Smooth muscle cell (in vitro differentiated cells): Measurements from ENCODE around the gene TEX14. TPM values are rescaled to one million over a fixed set of nuclear protein-coding genes. Genes with fewer than 3 reads are reported as not detected.

Experiments
- DNase-seq: peaks from one replicate; lab custom pipeline; 2025; ENCODE audit not compliant: unreplicated experiment; lab: John Stamatoyannopoulos, UW
- H2AFZ ChIP-seq: fragments of 200-600 bp; sonication (generic); 2 replicates; pipeline ENCODE4 v1.6.0; 2016; ENCODE audit warnings: antibody characterized with exemption, low read depth, mild to moderate bottlenecking
- H3F3A ChIP-seq: fragments of 200-600 bp; sonication (generic); 2 replicates; pipeline ENCODE4 v1.6.0; 2017; ENCODE audit warnings: antibody characterized with exemption, low read depth
- H3K27ac ChIP-seq: fragments of 200-600 bp; sonication (generic); 2 replicates; pipeline ENCODE4 v1.5.1; 2016; ENCODE audit warnings: low read depth, mild to moderate bottlenecking
- H3K27me3 ChIP-seq: fragments of 200-600 bp; sonication (generic); 2 replicates; pipeline ENCODE4 v1.6.1; 2016; ENCODE audit warnings: low read depth, mild to moderate bottlenecking
- H3K36me3 ChIP-seq: fragments of 200-600 bp; sonication (generic); 2 replicates; pipeline ENCODE4 v1.5.1; 2016; ENCODE audit warnings: low read depth
- H3K4me1 ChIP-seq: fragments of 200-600 bp; sonication (generic); 2 replicates; pipeline ENCODE4 v1.5.1; 2016; ENCODE audit warnings: low read depth
- H3K4me2 ChIP-seq: fragments of 200-600 bp; sonication (generic); 2 replicates; pipeline ENCODE4 v1.6.0; 2016; ENCODE audit warnings: mild to moderate bottlenecking
- H3K4me3 ChIP-seq: fragments of 200-600 bp; sonication (generic); 2 replicates; pipeline ENCODE4 v1.5.1; 2016; ENCODE audit warnings: mild to moderate bottlenecking
- H3K79me2 ChIP-seq: fragments of 200-600 bp; sonication (generic); 2 replicates; pipeline ENCODE4 v1.6.0; 2016; ENCODE audit warnings: low read depth, mild to moderate bottlenecking
- H3K9ac ChIP-seq: fragments of 200-600 bp; sonication (generic); 2 replicates; pipeline ENCODE4 v1.6.0; 2016; ENCODE audit warnings: low read depth
- H3K9me3 ChIP-seq: fragments of 200-600 bp; sonication (generic); replicated peaks from 2 replicates; pipeline ENCODE4 v1.5.1; 2016; ENCODE audit warnings: low read depth
- H4K20me1 ChIP-seq: fragments of 200-600 bp; sonication (generic); 2 replicates; pipeline ENCODE4 v1.6.0; 2016; ENCODE audit warnings: low read depth
- WGBS: methylation state at CpG from one replicate; pipeline ENCODE4 v1.1.7; 2016; ENCODE audit warnings: low lambda C conversion rate; 5-methylcytosine and 5-hydroxymethylcytosine counted together
- polyA plus RNA-seq: library from polyadenylated mRNA; unstranded; fragments of >200 nt; fragmentation: Nextera tagmentation; extraction: Ambion mirVana; gene quantifications from 2 replicates; pipeline ENCODE4 v1.2.1, GENCODE V29; 2016
- total RNA-seq: library from RNA; depleted of rRNA; stranded (reverse); fragments of >200 nt; gene quantifications from 2 replicates; pipeline ENCODE4 v1.2.3, GENCODE V29; 2014
- TF ChIP-seq, protein P1 (sequence below): fragments of 200-600 bp; sonication (generic); IDR thresholded peaks from 2 replicates; pipeline ENCODE4 v1.5.1; 2017; ENCODE audit warnings: borderline replicate concordance, mild to moderate bottlenecking, antibody characterized with exemption; ENCODE audit not compliant: insufficient read depth, poor library complexity, severe bottlenecking

TEX14 gene
- total and polyA plus RNA-seq, 2 experiments from 2014 or later: 0.04 TPM; not detected in 1

DNA sequence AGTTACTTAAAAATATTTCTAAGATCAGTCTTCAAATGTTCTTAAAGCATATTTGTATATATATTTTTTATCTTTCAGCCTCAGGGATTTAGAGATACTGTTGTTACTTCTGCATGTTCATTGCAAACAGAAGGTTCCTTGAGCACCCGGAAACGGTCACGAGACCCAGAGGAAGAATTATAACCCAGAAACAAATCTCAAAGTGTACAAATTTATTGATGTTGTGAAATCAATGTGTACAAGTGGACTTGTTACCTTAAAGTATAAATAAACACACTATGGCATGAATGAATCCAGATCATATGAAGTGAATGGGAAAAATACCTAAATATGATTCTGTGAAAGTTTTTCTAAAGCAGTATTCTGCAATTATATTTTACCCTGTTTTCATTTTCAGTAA lies 42.2 kb upstream of the TEX14 start:
- no peaks in the 10 kb centered on the region for H3K9me3 ChIP-seq
- H3K27ac ChIP-seq: no peak overlapping the region
- DNase-seq: no peak
- H3F3A ChIP-seq: no peaks in the 10 kb centered on the region
- H3K79me2 ChIP-seq: no peaks in the 10 kb centered on the region
- 97% methylated on average over 3 of the region's 3 CpGs for WGBS
- no peak overlapping the region for H3K9ac ChIP-seq
- no peaks in the 10 kb centered on the region for H3K4me1 ChIP-seq
- H3K36me3 ChIP-seq: no peaks in the 10 kb centered on the region
- no peak overlapping the region for H3K4me2 ChIP-seq
- TF ChIP-seq, protein P1, sequence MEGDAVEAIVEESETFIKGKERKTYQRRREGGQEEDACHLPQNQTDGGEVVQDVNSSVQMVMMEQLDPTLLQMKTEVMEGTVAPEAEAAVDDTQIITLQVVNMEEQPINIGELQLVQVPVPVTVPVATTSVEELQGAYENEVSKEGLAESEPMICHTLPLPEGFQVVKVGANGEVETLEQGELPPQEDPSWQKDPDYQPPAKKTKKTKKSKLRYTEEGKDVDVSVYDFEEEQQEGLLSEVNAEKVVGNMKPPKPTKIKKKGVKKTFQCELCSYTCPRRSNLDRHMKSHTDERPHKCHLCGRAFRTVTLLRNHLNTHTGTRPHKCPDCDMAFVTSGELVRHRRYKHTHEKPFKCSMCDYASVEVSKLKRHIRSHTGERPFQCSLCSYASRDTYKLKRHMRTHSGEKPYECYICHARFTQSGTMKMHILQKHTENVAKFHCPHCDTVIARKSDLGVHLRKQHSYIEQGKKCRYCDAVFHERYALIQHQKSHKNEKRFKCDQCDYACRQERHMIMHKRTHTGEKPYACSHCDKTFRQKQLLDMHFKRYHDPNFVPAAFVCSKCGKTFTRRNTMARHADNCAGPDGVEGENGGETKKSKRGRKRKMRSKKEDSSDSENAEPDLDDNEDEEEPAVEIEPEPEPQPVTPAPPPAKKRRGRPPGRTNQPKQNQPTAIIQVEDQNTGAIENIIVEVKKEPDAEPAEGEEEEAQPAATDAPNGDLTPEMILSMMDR: no peak
- H4K20me1 ChIP-seq: no peaks in the 10 kb centered on the region
- H2AFZ ChIP-seq: no peak overlapping the region
- no peak overlapping the region for H3K4me3 ChIP-seq
- no peaks in the 10 kb centered on the region for H3K27me3 ChIP-seq

DNA sequence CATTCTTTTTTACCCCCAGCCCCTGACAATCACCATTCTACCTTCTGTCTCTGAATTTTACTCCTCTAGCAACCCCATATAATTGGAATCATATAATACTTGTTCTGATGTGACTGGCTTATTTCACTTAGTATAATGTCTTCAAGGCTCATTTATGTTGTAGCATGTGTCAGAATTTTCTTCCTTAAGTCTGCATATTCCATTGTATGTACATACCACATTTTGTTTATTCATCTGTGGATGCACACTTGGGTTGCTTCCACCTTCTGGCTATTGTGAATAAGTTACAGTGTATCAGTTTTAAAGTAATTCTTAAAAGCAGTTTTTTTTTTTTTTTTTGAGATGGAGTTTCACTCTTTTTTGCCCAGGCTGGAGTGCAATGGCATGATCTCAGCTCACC lies 39.1 kb upstream of the TEX14 start:
- TF ChIP-seq, protein P1: no peak
- H3K4me2 ChIP-seq: no peak overlapping the region
- H3F3A ChIP-seq: no peaks in the 10 kb centered on the region
- no peak overlapping the region for H3K27ac ChIP-seq
- no peak for DNase-seq
- no peaks in the 10 kb centered on the region for H3K9me3 ChIP-seq
- H4K20me1 ChIP-seq: no peaks in the 10 kb centered on the region
- no peaks in the 10 kb centered on the region for H3K79me2 ChIP-seq
- no peaks in the 10 kb centered on the region for H3K36me3 ChIP-seq
- H3K9ac ChIP-seq: no peak overlapping the region
- H2AFZ ChIP-seq: no peak overlapping the region
- H3K4me1 ChIP-seq: no peaks in the 10 kb centered on the region
- no peak overlapping the region for H3K4me3 ChIP-seq
- no peaks in the 10 kb centered on the region for H3K27me3 ChIP-seq

DNA sequence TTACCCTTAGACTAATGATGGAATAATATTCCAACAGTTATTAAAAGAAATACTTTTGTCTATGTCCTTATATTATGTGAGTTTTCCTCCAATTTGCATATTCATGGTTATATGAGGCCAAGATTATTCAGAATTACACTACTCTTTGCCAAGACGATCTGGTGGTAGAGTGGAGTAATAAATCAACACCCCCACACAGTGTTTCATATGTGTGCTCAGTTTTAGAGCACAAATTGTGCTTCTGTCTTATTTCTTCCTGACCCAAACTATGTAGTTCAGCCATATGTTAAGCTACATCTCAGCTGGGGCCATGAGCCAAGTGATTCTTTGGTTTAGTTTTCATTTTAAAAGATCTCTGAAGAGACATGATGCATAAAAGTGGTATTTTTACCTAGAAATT lies 37.0 kb upstream of the TEX14 start:
- no peaks in the 10 kb centered on the region for H3F3A ChIP-seq
- WGBS: 30% methylated on average over 1 of the region's 1 CpG
- DNase-seq: no peak

DNA sequence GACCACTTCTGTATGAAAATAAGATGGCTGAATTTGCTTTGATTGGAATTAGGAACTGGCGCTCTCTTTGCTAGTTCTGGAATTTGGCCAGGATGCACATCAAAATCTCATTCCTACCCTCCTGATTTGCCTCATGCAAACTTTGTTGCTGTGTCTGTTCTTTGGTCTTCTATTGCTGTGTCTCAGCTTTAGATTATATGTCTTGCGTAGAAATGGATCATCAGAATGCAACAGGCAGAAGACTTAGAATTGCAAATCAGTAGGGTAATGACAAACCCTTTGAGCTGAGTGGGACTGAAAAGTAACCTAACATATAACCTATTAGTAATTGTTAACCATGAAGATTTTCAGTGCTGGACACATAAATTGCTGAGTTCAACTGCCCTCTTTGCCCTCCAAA lies 30.9 kb upstream of the TEX14 start:
- Histone ChIP-seq H3K9me3 (no peaks in the 10 kb centered on the region), H3K79me2 (no peaks in the 10 kb centered on the region), H3K27me3 (no peaks in the 10 kb centered on the region), H3K4me1 (no peaks in the 10 kb centered on the region), H2AFZ (no peak overlapping the region), H3K36me3 (no peaks in the 10 kb centered on the region), H3K4me3 (no peak overlapping the region), H3K9ac (no peak overlapping the region), H3F3A (no peaks in the 10 kb centered on the region), H3K4me2 (no peak overlapping the region), H3K27ac (no peak overlapping the region), H4K20me1 (no peaks in the 10 kb centered on the region)
- TF ChIP-seq, protein P1: no peak
- DNase-seq: no peak
- WGBS: 100% methylated on average over 2 of the region's 2 CpGs

More for the DNA sequence above, 37.0 kb upstream of the TEX14 start:
- Histone ChIP-seq H3K36me3 (no peaks in the 10 kb centered on the region), H3K27me3 (no peaks in the 10 kb centered on the region), H3K9me3 (no peaks in the 10 kb centered on the region), H4K20me1 (no peaks in the 10 kb centered on the region), H3K4me3 (no peak overlapping the region), H3K4me1 (no peaks in the 10 kb centered on the region), H3K9ac (no peak overlapping the region), H3K4me2 (no peak overlapping the region), H3K27ac (no peak overlapping the region), H2AFZ (no peak overlapping the region), H3K79me2 (no peaks in the 10 kb centered on the region)
- TF ChIP-seq, protein P1: no peak
